H1 (cell line): Measurements from ENCODE around the gene OSBPL3. TPM values are rescaled to one million over a fixed set of nuclear protein-coding genes. Genes with fewer than 3 reads are reported as not detected.

Source experiments
- CTCF ChIA-PET: fragments of 300-600 bp; sonication (Branson Sonifier 250); formaldehyde crosslinking; loops from one replicate; lab custom pipeline; 2021; ENCODE audit not compliant: partially characterized antibody; lab: Charles Lee
- POLR2A ChIA-PET: fragments of 300-600 bp; sonication (Branson Sonifier 250); formaldehyde crosslinking; loops from one replicate; lab custom pipeline; 2021; ENCODE audit warnings: inconsistent platforms; ENCODE audit not compliant: partially characterized antibody; lab: Charles Lee
- DNase-seq, 2 experiments: peaks; one replicate each; pipeline versions ENCODE4 v3.0.0 to v3.0.0-alpha.2; 2010 to 2022; ENCODE audit warnings: low spot score in 2 of 2, low read depth in 1 of 2, mixed read lengths in 1 of 2
- FAIRE-seq: peaks from 2 replicates; lab custom pipeline; 2011; peaks lifted over from hg19 to GRCh38; lab: Jason Lieb, UNC
- H2AFZ ChIP-seq: 2 replicates; pipeline ENCODE4 v1.8.1; 2012; ENCODE audit warnings: low read length, inconsistent platforms
- H2AK5ac ChIP-seq: 2 replicates; pipeline ENCODE4 v1.6.1; 2013; ENCODE audit warnings: low read depth, low read length
- H2BK120ac ChIP-seq: replicated peaks from 2 replicates; pipeline ENCODE3; 2013; ENCODE audit warnings: low read depth, low read length, inconsistent platforms
- H2BK12ac ChIP-seq: 2 replicates; pipeline ENCODE4 v1.6.1; 2013; ENCODE audit warnings: low read depth, low read length
- H2BK15ac ChIP-seq: 2 replicates; pipeline ENCODE4 v1.6.1; 2013; ENCODE audit warnings: low read length
- H2BK20ac ChIP-seq: 2 replicates; pipeline ENCODE4 v1.6.1; 2013; ENCODE audit warnings: low read length
- H2BK5ac ChIP-seq: 2 replicates; pipeline ENCODE4 v1.6.1; 2013; ENCODE audit warnings: low read depth, low read length
- H3K14ac ChIP-seq: 2 replicates; pipeline ENCODE4 v1.6.1; 2013; ENCODE audit warnings: inconsistent platforms; ENCODE audit not compliant: insufficient read length
- H3K18ac ChIP-seq: 2 replicates; pipeline ENCODE4 v1.6.1; 2013; ENCODE audit warnings: low read length; ENCODE audit errors: extremely low read depth
- H3K23ac ChIP-seq: 2 replicates; pipeline ENCODE4 v1.6.1; 2013; ENCODE audit warnings: inconsistent platforms; ENCODE audit not compliant: insufficient read length
- H3K23me2 ChIP-seq: 2 replicates; pipeline ENCODE4 v1.6.1; 2013; ENCODE audit warnings: low read depth, low read length
- H3K27ac ChIP-seq: 2 replicates; pipeline ENCODE4 v1.6.1; 2011; ENCODE audit warnings: low read depth, low read length, inconsistent platforms
- H3K27me3 ChIP-seq, 4 experiments: replicated peaks in 1 of 4; 1 replicate in 1 of 4; 2 replicates in 3 of 4; pipeline versions ENCODE4 v1.6.1 to v1.8.1; 2011 to 2013; ENCODE audit warnings: low read length in 3 of 4, mild to moderate bottlenecking in 3 of 4, inconsistent platforms in 2 of 4, mixed read lengths in 2 of 4, moderate library complexity in 1 of 4; ENCODE audit not compliant: control insufficient read depth in 3 of 4, insufficient read depth in 3 of 4; ENCODE audit errors: extremely low read depth in 1 of 4
- H3K36me3 ChIP-seq, 4 experiments: 2 replicates each; pipeline versions ENCODE4 v1.6.1 to v1.8.1; 2011 to 2013; ENCODE audit warnings: mild to moderate bottlenecking in 4 of 4, low read length in 3 of 4, moderate library complexity in 2 of 4, control low read depth in 1 of 4, inconsistent platforms in 1 of 4; ENCODE audit not compliant: insufficient read depth in 4 of 4, control insufficient read depth in 2 of 4
- H3K4ac ChIP-seq: replicated peaks from 2 replicates; pipeline ENCODE3; 2013; ENCODE audit warnings: low read length, low read depth, mixed read lengths, inconsistent platforms; ENCODE audit not compliant: insufficient read length
- H3K4me1 ChIP-seq, 4 experiments: replicated peaks in 1 of 4; 1 replicate in 1 of 4; 2 replicates in 3 of 4; pipeline versions ENCODE4 v1.6.1 to v1.8.1; 2011 to 2013; ENCODE audit warnings: low read length in 3 of 4, inconsistent platforms in 2 of 4, mixed read lengths in 1 of 4; ENCODE audit not compliant: insufficient read depth in 4 of 4, control insufficient read depth in 3 of 4
- H3K4me2 ChIP-seq, 2 experiments: 2 replicates each; pipeline versions ENCODE4 v1.6.1 to v1.8.1; 2011 to 2013; ENCODE audit warnings: low read depth in 2 of 2, low read length in 2 of 2, control low read depth in 1 of 2, inconsistent platforms in 1 of 2, mild to moderate bottlenecking in 1 of 2; ENCODE audit not compliant: insufficient read depth in 1 of 2
- H3K4me3 ChIP-seq, 4 experiments: fragments of 200-600, 300-600 bp in 1 of 4; sonication (generic), shearing (Covaris generic), sonication (Bioruptor Twin) in 1 of 4; 2 replicates each; pipeline versions ENCODE4 v1.5.1 to v1.8.1; 2011 to 2016; ENCODE audit warnings: low read length in 4 of 4, low read depth in 3 of 4, control low read depth in 2 of 4, inconsistent platforms in 2 of 4, mild to moderate bottlenecking in 2 of 4, mixed read lengths in 1 of 4, moderate library complexity in 1 of 4; ENCODE audit not compliant: insufficient read depth in 2 of 4; ENCODE audit errors: extremely low read depth in 1 of 4
- H3K56ac ChIP-seq: replicated peaks from 2 replicates; pipeline ENCODE3; 2013; ENCODE audit warnings: low read depth, mild to moderate bottlenecking, mixed read lengths, low read length, inconsistent platforms; ENCODE audit not compliant: insufficient read length
- H3K79me1 ChIP-seq: 2 replicates; pipeline ENCODE4 v1.6.1; 2013; ENCODE audit warnings: low read depth, low read length, control low read depth
- H3K79me2 ChIP-seq, 2 experiments: 2 replicates each; pipeline versions ENCODE4 v1.6.1 to v1.8.1; 2012 to 2013; ENCODE audit warnings: low read length in 2 of 2, mild to moderate bottlenecking in 2 of 2, inconsistent platforms in 1 of 2; ENCODE audit not compliant: insufficient read depth in 2 of 2, control insufficient read depth in 1 of 2
- H3K9ac ChIP-seq, 4 experiments: replicated peaks in 1 of 4; 1 replicate in 1 of 4; 2 replicates in 3 of 4; pipeline versions ENCODE4 v1.6.1 to v1.8.1; 2011 to 2013; ENCODE audit warnings: low read depth in 3 of 4, low read length in 3 of 4, control low read depth in 2 of 4, mild to moderate bottlenecking in 2 of 4, moderate library complexity in 2 of 4, inconsistent platforms in 1 of 4; ENCODE audit errors: extremely low read depth in 1 of 4
- H3K9me3 ChIP-seq, 2 experiments: 2 replicates each; pipeline versions ENCODE4 v1.6.1 to v1.8.1; 2012 to 2013; ENCODE audit warnings: mild to moderate bottlenecking in 2 of 2, moderate library complexity in 2 of 2, control low read depth in 1 of 2, inconsistent platforms in 1 of 2, low read depth in 1 of 2, low read length in 1 of 2, mixed read lengths in 1 of 2; ENCODE audit not compliant: insufficient read depth in 2 of 2
- H4K20me1 ChIP-seq, 2 experiments: replicated peaks in 1 of 2; 2 replicates each; pipeline versions ENCODE3 to v1.8.1; 2011 to 2013; ENCODE audit warnings: inconsistent platforms in 2 of 2, low read length in 2 of 2, mild to moderate bottlenecking in 1 of 2; ENCODE audit not compliant: insufficient read depth in 2 of 2, control insufficient read depth in 1 of 2
- H4K5ac ChIP-seq: 2 replicates; pipeline ENCODE4 v1.6.1; 2013; ENCODE audit warnings: low read length, low read depth, mixed read lengths, inconsistent platforms; ENCODE audit not compliant: insufficient read length
- H4K8ac ChIP-seq: 2 replicates; pipeline ENCODE4 v1.8.0; 2013; ENCODE audit warnings: mild to moderate bottlenecking, moderate library complexity, low read length, inconsistent platforms; ENCODE audit not compliant: insufficient read depth; ENCODE audit errors: extremely low read depth
- H4K91ac ChIP-seq: replicated peaks from 2 replicates; pipeline ENCODE3; 2013; ENCODE audit warnings: low read length, mixed read lengths, inconsistent platforms; ENCODE audit not compliant: insufficient read length
- BRCA1 ChIP-seq: IDR thresholded peaks from 2 replicates; pipeline ENCODE4 v1.6.1; 2012; ENCODE audit warnings: low read depth, low read length, improper control_type of control experiment
- NRF1 ChIP-seq: IDR thresholded peaks from 2 replicates; pipeline ENCODE4 v1.6.1; 2011; ENCODE audit warnings: mild to moderate bottlenecking, low read depth, low read length, improper control_type of control experiment
- SP1 ChIP-seq: IDR thresholded peaks from 2 replicates; pipeline ENCODE4 v1.6.1; 2011; ENCODE audit warnings: low read depth, low read length
- ZNF274 ChIP-seq: IDR thresholded peaks from 2 replicates; pipeline ENCODE4 v1.7.0; 2012; ENCODE audit warnings: low read length, borderline replicate concordance; ENCODE audit errors: extremely low read depth
- WGBS, 2 experiments: shearing (Covaris generic) in 1 of 2; methylation state at CpG; one replicate each; pipeline versions ENCODE4 v1.1.6 to v1.1.7; 2013 to 2015; ENCODE audit warnings: low lambda C conversion rate in 2 of 2, mixed read lengths in 2 of 2, inconsistent platforms in 1 of 2, low coverage in 1 of 2, missing lambda C conversion rate in 1 of 2; ENCODE audit not compliant: insufficient replicate concordance in 2 of 2, insufficient coverage in 1 of 2, insufficient read length in 1 of 2; ENCODE audit errors: extremely low coverage in 1 of 2, missing lambda C conversion rate in 1 of 2; 5-methylcytosine and 5-hydroxymethylcytosine counted together
- polyA plus RNA-seq, 7 experiments: library from polyadenylated mRNA; depleted of rRNA in 3 of 7; stranded (reverse) in 5 of 7; unstranded in 2 of 7; fragments of >200 nt in 5 of 7; fragments of 200-250 nt in 2 of 7; gene quantifications; 1 replicate in 5 of 7; 2 replicates in 1 of 7; 4 replicates in 1 of 7; pipeline versions ENCODE4 v1.2.1 to v1.2.3, GENCODE V29; 2011 to 2013; ENCODE audit warnings: missing spikeins in 2 of 7, mixed read lengths in 2 of 7
- total RNA-seq: library from RNA; stranded (reverse); fragmentation: NEBNext Ultra II Directional; extraction: Animal tissue kit (Norgen Biotek cat#: 25700); gene quantifications from 2 replicates; pipeline ENCODE4 v1.2.1, GENCODE V29; 2021
- TF ChIP-seq, protein P1 (sequence below): IDR thresholded peaks from 2 replicates; pipeline ENCODE4 v1.6.1; 2012; ENCODE audit warnings: inconsistent platforms

Gene OSBPL3
- total and polyA plus RNA-seq, 2 of the 8 experiments (the other 6 are each of a cell fraction or from before 2014, with no cell fraction given), result 2.8 to 13.9 TPM

DNA sequence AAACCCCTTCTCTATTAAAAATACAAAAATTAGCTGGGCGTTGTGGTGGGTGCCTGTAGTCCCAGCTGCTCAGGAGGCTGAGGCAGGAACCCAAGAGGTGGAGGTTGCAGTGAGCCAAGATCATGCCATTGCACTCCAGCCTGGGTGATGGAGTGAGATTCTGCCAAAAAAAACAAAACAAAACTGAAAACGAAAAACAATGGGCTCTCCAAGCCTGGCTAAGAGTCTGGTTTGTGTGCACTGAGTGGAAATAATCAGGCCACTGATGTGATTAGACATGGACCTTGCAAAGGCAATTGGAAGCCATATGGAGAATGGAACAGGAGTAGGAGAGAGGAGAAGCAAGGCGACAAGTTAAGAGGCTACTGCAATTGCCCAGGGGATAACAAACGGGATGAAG lies 162.6 kb downstream of the OSBPL3 start:
- Histone ChIP-seq H3K36me3 (no peaks in the 10 kb centered on the region), H3K4me3 (no peak overlapping the region), H2AK5ac (no peak overlapping the region), H4K91ac (no peak overlapping the region), H4K20me1 (no peaks in the 10 kb centered on the region), H3K9ac (no peak overlapping the region), H3K23me2 (no peaks in the 10 kb centered on the region), H3K27me3 (no peaks in the 10 kb centered on the region), H3K23ac (no peak overlapping the region), H3K4ac (no peak overlapping the region), H3K56ac (no peak overlapping the region), H3K18ac (no peak overlapping the region), H3K79me1 (no peaks in the 10 kb centered on the region), H2BK120ac (no peak overlapping the region), H3K14ac (no peak overlapping the region), H2BK5ac (no peak overlapping the region), H2BK12ac (no peak overlapping the region), H3K4me1 (no peaks in the 10 kb centered on the region), H4K5ac (no peak overlapping the region), H2BK15ac (no peak overlapping the region), H2AFZ (no peak overlapping the region), H3K27ac (no peak overlapping the region), H3K9me3 (no peaks in the 10 kb centered on the region), H4K8ac (no peak overlapping the region), H2BK20ac (no peak overlapping the region), H3K4me2 (no peak overlapping the region), H3K79me2 (no peaks in the 10 kb centered on the region)
- DNase-seq (no peak), FAIRE-seq (no peak)
- ChIA-PET CTCF (interaction anchor here (0.9 to 3.3 kb wide), 2 partner anchors 62 to 276 kb away, joined by 3 to 24 read pairs; no protein-coding TSS in a partner anchor), POLR2A (no interaction called here)
- no peak for TF ChIP-seq BRCA1
- TF ChIP-seq NRF1, result no peak
- TF ChIP-seq SP1, result no peak
- TF ChIP-seq, protein P1, sequence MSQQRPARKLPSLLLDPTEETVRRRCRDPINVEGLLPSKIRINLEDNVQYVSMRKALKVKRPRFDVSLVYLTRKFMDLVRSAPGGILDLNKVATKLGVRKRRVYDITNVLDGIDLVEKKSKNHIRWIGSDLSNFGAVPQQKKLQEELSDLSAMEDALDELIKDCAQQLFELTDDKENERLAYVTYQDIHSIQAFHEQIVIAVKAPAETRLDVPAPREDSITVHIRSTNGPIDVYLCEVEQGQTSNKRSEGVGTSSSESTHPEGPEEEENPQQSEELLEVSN, result no peak
- TF ChIP-seq ZNF274, result no peak
- WGBS, 2 experiments, result 71% methylated on average over 4 of the region's 4 CpGs; no CpG with 5 or more reads in 1 of the 2 experiments
